Measurements from ENCODE around the gene VPS37C.
"Not testable (repeated sequence)": the region's sequence is repeated elsewhere in the genome, so short reads cannot be mapped to it uniquely, and the experiment has no call there.

VPS37C gene

GRCh38 chr11:61174273-61174672 is 13.0 kb upstream of the VPS37C start:
- DNase-seq, result no peak

GRCh38 chr11:61173456-61173855 is 12.2 kb upstream of the VPS37C start:
- DNase-seq, result no peak

DNA sequence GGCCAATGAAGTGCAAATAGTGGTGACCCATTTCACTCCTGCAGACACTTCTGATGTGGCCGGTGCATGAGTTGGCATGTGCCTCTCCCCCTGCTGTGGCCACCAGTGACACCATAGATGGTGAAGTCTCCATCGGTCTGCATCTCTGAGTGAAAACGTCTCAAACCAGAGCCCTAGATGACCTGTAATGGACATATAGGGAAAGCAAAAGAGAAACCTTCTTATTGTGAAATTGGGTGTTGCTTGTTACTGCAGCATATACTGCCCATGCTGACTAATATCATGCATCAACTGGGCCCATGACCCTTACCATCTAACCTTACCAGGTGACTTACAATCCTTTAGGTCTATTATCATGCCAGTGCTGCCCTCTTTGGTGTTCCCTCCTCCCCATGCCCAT is 11.7 kb upstream of the VPS37C start:
- DNase-seq, result no peak

DNA sequence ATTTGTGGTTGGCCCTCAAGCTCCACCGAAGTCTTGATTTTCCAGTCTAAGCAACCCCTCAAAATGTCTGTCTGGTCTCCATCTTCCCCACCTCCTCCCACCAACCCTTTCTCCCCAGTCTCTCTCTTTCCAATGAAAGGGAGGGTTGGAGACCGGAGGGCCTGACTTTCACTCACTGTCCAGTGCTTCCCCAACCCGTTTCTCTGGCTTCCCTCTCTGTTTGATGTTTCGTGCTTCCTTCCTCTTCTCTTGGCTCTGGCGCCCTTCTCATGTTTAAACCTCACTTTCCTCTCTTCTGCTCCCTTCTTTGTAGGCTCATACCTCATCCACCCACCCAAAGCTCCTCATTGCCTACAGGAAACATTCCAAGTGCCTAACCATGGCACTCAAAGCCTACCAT is 11.1 kb upstream of the VPS37C start:
- DNase-seq, result peak in 1 of 2 donors; percentile 41

- peak in 1 of 2 donors; percentile 23 for DNase-seq
Measured at GRCh38 chr11:61171907-61172306, 10.7 kb upstream of the VPS37C start.

- DNase-seq, result no peak
Measured at GRCh38 chr11:61170566-61170965, 9.3 kb upstream of the VPS37C start.

- peak; percentile 31 to 44 for DNase-seq
Measured at GRCh38 chr11:61168800-61169199, 7.6 kb upstream of the VPS37C start.

- DNase-seq, result no peak
Measured at GRCh38 chr11:61168042-61168688, 6.9 kb upstream of the VPS37C start.

DNA sequence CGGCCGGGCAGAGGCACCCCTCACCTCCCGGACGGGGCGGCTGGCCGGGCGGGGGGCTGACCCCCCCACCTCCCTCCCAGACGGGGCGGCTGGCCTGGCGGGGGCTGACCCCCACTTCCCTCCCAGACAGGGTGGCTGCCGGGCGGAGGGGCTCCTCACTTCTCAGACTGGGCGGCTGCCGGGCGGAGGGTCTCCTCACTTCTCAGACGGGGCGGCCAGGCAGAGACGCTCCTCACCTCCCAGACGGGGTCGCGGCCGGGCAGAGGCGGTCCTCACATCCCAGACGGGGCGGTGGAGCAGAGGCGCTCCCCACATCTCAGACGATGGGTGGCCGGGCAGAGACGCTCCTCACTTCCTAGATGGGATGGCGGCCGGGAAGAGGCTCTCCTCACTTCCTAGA is 5.1 kb upstream of the VPS37C start:
- DNase-seq, result not testable (repeated sequence)

DNA sequence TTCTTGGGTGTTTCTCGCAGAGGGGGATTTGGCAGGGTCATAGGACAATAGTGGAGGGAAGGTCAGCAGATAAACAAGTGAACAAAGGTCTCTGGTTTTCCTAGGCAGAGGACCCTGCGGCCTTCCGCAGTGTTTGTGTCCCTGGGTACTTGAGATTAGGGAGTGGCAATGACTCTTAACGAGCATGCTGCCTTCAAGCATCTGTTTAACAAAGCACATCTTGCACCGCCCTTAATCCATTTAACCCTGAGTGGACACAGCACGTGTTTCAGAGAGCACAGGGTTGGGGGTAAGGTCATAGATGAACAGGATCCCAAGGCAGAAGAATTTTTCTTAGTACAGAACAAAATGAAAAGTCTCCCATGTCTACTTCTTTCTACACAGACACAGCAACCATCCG is 4.6 kb upstream of the VPS37C start:
- DNase-seq, result not testable (repeated sequence)

DNA sequence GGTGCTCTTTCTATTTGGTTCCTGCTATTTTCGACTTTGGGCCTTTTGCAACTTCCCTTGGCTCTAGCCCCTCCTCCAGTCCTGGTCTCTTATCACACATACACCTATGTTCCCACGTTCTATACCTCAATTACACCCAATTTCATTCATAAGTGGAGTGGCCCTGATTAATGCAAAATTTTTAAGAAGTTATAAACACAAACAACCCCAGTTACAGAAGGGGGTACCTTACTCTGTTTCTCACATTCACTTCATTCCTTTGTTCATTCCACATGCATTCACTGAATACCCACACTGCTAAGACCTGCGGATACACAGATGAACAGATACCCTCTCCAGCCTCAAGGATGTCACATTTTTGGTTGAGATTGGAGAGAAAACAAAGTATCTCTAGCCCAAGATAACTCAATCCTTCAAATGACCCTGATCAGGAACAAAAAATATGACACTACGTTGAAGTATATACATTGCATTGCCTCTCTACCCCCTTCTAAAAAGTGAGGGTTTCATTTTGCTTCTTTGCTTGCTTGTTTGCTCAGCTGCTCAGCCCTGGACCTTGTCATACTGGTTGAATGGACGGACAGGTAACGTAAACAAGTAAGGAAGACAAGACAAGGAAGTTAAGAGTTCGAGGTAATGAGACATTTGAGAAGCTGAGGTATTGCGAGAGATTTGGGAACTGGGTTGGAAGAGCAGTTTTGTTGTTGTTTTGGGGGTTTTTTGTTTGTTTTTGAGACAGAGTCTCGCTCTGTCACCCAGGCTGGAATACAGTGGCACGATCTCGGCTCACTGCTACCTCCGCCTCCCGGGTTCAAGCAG is 3.6 kb upstream of the VPS37C start:
- DNase-seq, result no peak

DNA sequence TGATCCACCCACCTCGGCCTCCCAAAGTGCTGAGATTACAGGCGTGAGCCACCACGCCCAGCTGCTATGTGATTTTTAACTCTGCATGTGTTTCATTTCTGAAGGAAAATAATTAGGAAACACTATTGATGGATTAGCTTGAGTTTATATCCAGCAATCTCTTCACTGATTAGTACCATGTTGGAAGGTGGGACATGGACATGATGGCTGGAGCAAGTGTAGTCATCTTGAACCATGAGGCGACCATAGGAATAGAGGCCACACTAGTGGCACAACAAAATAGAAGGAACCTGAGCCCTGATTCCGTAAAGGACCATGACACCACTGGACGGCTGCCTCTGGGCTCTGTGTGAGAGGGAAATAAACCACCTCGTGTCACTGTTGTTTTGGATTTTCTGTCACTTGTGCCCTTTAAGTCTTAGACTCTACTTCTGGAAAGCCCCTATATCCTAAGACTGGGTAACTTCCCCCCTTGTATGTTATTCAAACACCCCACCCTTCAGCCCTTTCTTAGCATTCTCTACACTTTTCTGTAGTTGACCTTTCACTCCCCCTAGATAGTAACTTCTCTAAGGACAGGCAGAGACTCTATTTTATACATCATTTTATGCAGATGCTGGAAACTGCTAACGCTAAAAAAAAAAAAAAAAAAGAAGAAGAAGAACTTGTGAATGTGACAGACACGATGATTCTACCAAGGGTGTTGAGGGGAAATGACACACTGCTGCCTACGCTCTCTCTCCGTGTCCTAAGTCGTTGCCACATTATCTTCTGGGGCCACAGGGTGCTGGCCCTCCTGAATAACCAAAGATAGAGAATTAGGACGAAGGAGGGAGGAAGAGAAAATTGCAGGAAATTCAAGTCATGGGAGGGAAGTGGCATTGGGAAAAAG is 2.7 kb upstream of the VPS37C start:
- peak; percentile 93 to 98 for DNase-seq

DNA sequence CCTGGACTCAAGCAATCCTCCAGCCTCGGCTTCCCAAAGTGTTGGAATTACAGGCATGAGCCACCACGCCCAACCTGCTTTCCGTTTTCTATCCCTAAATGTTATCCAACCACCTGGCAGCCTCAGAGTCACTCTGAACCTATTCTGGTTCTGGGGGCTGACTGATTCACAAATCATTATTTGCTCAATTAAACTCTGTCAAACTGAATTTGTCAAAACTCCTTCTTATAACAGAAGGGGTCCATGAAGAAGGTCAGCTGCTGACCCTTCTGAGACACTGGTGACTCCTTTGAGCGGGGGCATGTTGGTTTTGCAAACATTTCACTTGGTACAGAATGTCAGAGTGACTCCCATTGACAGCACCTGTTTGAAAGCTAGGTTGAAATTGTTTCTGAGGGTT is 1.8 kb upstream of the VPS37C start:
- DNase-seq, result no peak

- DNase-seq, result peak; percentile 64 to 72
Measured at GRCh38 chr11:61162092-61162941, 1.1 kb upstream of the VPS37C start.

GRCh38 chr11:61160487-61161189 is 588 bp downstream of the VPS37C start:
- no peak for DNase-seq

- peak; percentile 78 to 83 for DNase-seq
Measured at GRCh38 chr11:61158691-61159381, 2.4 kb downstream of the VPS37C start.

- DNase-seq, result no peak
Measured at GRCh38 chr11:61157743-61158142, 3.5 kb downstream of the VPS37C start.

GRCh38 chr11:61155741-61156140 is 5.5 kb downstream of the VPS37C start:
- DNase-seq, result no peak

DNA sequence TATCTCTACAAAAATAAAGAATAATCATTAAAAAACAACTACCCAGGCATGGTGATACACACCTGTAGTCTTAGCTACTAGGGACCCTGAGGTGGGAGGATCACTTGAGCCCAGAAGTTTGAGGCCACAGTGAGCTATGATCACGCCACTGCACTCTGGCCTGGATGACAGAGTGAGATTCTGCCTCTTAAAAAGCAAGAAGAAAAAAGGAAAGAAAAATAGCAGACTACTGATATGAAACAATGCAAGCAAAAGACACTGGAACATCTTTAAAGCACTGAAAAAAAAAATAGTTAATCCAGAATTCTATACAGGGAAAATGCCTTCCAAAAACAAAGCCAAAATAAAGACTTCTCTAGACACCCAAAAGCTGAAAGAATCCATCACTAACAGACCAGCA is 5.9 kb downstream of the VPS37C start:
- DNase-seq, result no peak

DNA sequence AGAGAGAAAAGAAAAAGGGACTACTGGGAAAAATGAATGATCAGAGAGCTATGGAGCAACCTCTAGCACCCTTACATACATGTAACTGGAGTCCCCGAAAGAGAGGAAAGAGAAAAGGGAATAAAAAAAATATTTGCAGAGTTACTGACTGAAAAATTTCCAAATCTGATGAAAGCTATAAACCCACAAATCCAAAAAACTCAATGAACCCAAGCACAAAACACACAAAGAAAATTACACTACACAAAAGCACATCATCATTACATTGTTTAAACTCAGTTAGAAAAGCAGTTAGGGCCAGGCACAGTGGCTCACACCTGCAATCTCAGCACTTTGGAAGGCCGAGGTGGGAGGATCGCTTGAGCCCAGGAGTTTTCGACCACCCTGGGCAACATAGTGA is 6.7 kb downstream of the VPS37C start:
- no peak for DNase-seq

- DNase-seq, result no peak
Measured at GRCh38 chr11:61153593-61154095, 7.6 kb downstream of the VPS37C start.

Data from inflammatory macrophage treated with lipopolysaccharide for 1 hour (primary cell).